Glomerular endothelial cell (primary cell): ENCODE data around the gene SYNE1. TPM values are rescaled to one million over a fixed set of nuclear protein-coding genes. Genes with fewer than 3 reads are reported as not detected.
"Not testable (repeated sequence)": the region's sequence is repeated elsewhere in the genome, so short reads cannot be mapped to it uniquely, and the experiment has no call there.

Source experiments
- DNase-seq: peaks from one replicate; pipeline ENCODE4 v3.0.0-alpha.2; 2011; ENCODE audit warnings: low read depth, low spot score; ENCODE audit errors: extremely low read depth
- total RNA-seq: library from RNA; depleted of rRNA; stranded (reverse); fragments of >200 nt; gene quantifications from 2 replicates; pipeline ENCODE4 v1.2.3, GENCODE V29; 2015

The SYNE1 gene
- total RNA-seq, 1 donor from 2014 or later, result 91.2 TPM

GRCh38 chr6:152492281-152492680, 144.9 kb downstream of the SYNE1 start:
- not testable (repeated sequence) for DNase-seq

GRCh38 chr6:152491501-152491900, 145.7 kb downstream of the SYNE1 start:
- DNase-seq, result not testable (repeated sequence)

- not testable (repeated sequence) for DNase-seq
Measured at GRCh38 chr6:152490971-152491378, 146.2 kb downstream of the SYNE1 start.

GRCh38 chr6:152484806-152485205, 152.4 kb downstream of the SYNE1 start:
- no peak for DNase-seq

- no peak for DNase-seq
Measured at GRCh38 chr6:152482289-152482688, 154.9 kb downstream of the SYNE1 start.

- no peak for DNase-seq
Measured at GRCh38 chr6:152478377-152479010, 158.7 kb downstream of the SYNE1 start.

- DNase-seq, result no peak
Measured at GRCh38 chr6:152474354-152474753, 162.8 kb downstream of the SYNE1 start.

GRCh38 chr6:152472325-152472724, 164.8 kb downstream of the SYNE1 start:
- DNase-seq, result no peak

- DNase-seq, result no peak
Measured at GRCh38 chr6:152471456-152472265, 165.5 kb downstream of the SYNE1 start.

GRCh38 chr6:152463164-152463563, 174.0 kb downstream of the SYNE1 start:
- DNase-seq, result no peak

- DNase-seq, result no peak
Measured at GRCh38 chr6:152462716-152463115, 174.4 kb downstream of the SYNE1 start.

- no peak for DNase-seq
Measured at GRCh38 chr6:152461556-152461955, 175.6 kb downstream of the SYNE1 start.

GRCh38 chr6:152458648-152459644, 178.2 kb downstream of the SYNE1 start:
- peak; percentile 71 for DNase-seq

GRCh38 chr6:152457949-152458624, 179.1 kb downstream of the SYNE1 start:
- DNase-seq, result no peak

GRCh38 chr6:152454003-152454402, 183.2 kb downstream of the SYNE1 start:
- no peak for DNase-seq

GRCh38 chr6:152453421-152453820, 183.7 kb downstream of the SYNE1 start:
- DNase-seq, result no peak

GRCh38 chr6:152452639-152453038, 184.5 kb downstream of the SYNE1 start:
- DNase-seq, result no peak

- no peak for DNase-seq
Measured at GRCh38 chr6:152450519-152450918, 186.6 kb downstream of the SYNE1 start.

- no peak for DNase-seq
Measured at GRCh38 chr6:152441902-152442301, 195.3 kb downstream of the SYNE1 start.

- DNase-seq, result no peak
Measured at GRCh38 chr6:152435816-152436215, 201.3 kb downstream of the SYNE1 start.
